Measurements from ENCODE around the gene TTL. TPM values are rescaled to one million over a fixed set of nuclear protein-coding genes. Genes with fewer than 3 reads are reported as not detected.
"Not testable (repeated sequence)": the region's sequence is repeated elsewhere in the genome, so short reads cannot be mapped to it uniquely, and the experiment has no call there.

The TTL gene
- total RNA-seq, 2 donors from 2014 or later = 30.9 to 35.9 TPM

- DNase-seq (ENCODE audit: low spot score) = no peak
- no peaks in the 10 kb centered on the region for H3K27me3 ChIP-seq (replicated peaks; ENCODE audit: insufficient read depth)
- H3K4me3 ChIP-seq = no peak overlapping the region
- H3K36me3 ChIP-seq = no peaks in the 10 kb centered on the region
- H3K9me3 ChIP-seq = no peaks in the 10 kb centered on the region
- no peaks in the 10 kb centered on the region for H3K4me1 ChIP-seq (ENCODE audit: control insufficient read depth in 1 of 2, low read depth in 2 of 2)
- no peak for ATAC-seq (ENCODE audit: insufficient number of reproducible peaks, low FRiP score, low read depth)
- no peak overlapping the region for H3K27ac ChIP-seq
- TF ChIP-seq, protein P1, sequence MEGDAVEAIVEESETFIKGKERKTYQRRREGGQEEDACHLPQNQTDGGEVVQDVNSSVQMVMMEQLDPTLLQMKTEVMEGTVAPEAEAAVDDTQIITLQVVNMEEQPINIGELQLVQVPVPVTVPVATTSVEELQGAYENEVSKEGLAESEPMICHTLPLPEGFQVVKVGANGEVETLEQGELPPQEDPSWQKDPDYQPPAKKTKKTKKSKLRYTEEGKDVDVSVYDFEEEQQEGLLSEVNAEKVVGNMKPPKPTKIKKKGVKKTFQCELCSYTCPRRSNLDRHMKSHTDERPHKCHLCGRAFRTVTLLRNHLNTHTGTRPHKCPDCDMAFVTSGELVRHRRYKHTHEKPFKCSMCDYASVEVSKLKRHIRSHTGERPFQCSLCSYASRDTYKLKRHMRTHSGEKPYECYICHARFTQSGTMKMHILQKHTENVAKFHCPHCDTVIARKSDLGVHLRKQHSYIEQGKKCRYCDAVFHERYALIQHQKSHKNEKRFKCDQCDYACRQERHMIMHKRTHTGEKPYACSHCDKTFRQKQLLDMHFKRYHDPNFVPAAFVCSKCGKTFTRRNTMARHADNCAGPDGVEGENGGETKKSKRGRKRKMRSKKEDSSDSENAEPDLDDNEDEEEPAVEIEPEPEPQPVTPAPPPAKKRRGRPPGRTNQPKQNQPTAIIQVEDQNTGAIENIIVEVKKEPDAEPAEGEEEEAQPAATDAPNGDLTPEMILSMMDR (IDR thresholded peaks at IDR 0.05) = no peak
Observed at GRCh38 chr2:112534826-112535225, 52.9 kb downstream of the TTL start.

GRCh38 chr2:112536665-112537064, 54.7 kb downstream of the TTL start:
- H3K36me3 ChIP-seq; H3K4me1 ChIP-seq (ENCODE audit: control insufficient read depth in 1 of 2, low read depth in 2 of 2); H3K27ac ChIP-seq; DNase-seq (ENCODE audit: low spot score); ATAC-seq (ENCODE audit: insufficient number of reproducible peaks, low FRiP score, low read depth); H3K4me3 ChIP-seq; H3K9me3 ChIP-seq; H3K27me3 ChIP-seq (replicated peaks; ENCODE audit: insufficient read depth): not testable (repeated sequence)

DNA sequence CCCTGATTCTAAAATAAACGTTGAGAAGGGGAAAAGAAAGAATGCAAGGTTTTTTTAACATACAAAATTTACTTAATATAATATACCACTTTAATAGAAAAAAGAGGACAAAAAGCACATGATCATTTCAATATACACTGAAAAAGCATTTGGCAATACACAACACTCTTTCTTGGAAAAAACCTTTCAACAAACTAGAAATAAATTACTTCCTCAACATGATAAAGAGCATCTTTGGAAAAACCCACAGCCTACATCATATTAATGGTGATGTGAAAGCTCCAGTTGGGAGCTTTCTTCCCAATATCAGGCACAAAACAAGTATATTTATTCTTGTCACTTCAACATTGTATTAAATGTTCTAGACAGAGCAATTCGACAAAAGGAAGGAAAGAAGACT, 57.4 kb downstream of the TTL start:
- Histone ChIP-seq H3K9me3 (no peaks in the 10 kb centered on the region), H3K4me3 (no peak overlapping the region), H3K27me3 (replicated peaks; ENCODE audit: insufficient read depth) (no peaks in the 10 kb centered on the region), H3K36me3 (no peaks in the 10 kb centered on the region), H3K27ac (no peak overlapping the region), H3K4me1 (ENCODE audit: control insufficient read depth in 1 of 2, low read depth in 2 of 2) (peaks cover 8 to 19% of the 10 kb centered on the region in 2 donors)
- no peak for DNase-seq (ENCODE audit: low spot score)
- TF ChIP-seq, protein P1 (IDR thresholded peaks at IDR 0.05) = no peak
- ATAC-seq (ENCODE audit: insufficient number of reproducible peaks, low FRiP score, low read depth) = no peak

DNA sequence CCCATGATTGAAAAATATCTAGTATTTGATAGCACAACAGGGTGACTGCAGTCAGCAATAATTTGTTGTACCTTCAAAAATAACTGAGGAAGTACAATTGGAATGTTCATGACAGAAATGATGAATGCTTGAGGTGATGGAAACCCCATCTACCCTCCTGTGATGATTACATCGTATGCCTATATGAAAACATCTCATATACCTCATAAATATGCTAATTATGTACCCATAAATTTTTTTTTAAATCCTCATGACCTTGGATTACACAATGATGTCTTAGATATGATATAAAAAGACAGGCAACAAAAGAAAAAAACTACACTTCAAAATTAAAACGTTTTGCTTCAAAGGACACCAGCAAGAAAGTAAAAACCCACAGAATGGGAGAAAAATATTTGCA, 59.0 kb downstream of the TTL start:
- Histone ChIP-seq H3K36me3 (no peaks in the 10 kb centered on the region), H3K27me3 (replicated peaks; ENCODE audit: insufficient read depth) (no peaks in the 10 kb centered on the region), H3K4me1 (ENCODE audit: control insufficient read depth in 1 of 2, low read depth in 2 of 2) (peaks cover 8 to 19% of the 10 kb centered on the region in 2 donors), H3K4me3 (peak overlapping the region; percentile 85), H3K27ac (peak overlapping the region in 1 of 2 donors; percentile 83), H3K9me3 (no peaks in the 10 kb centered on the region)
- ATAC-seq (ENCODE audit: insufficient number of reproducible peaks, low FRiP score, low read depth) (no peak), DNase-seq (ENCODE audit: low spot score) (no peak)
- TF ChIP-seq, protein P1 (IDR thresholded peaks at IDR 0.05) = no peak

GRCh38 chr2:112541315-112542122, 59.6 kb downstream of the TTL start:
- ATAC-seq (ENCODE audit: insufficient number of reproducible peaks, low FRiP score, low read depth) = peak; percentile 72
- Histone ChIP-seq H3K27ac (peak overlapping the region; percentile 83 to 88), H3K36me3 (no peaks in the 10 kb centered on the region), H3K9me3 (no peaks in the 10 kb centered on the region), H3K4me3 (peak overlapping the region; percentile 85), H3K4me1 (ENCODE audit: control insufficient read depth in 1 of 2, low read depth in 2 of 2) (peaks cover 8 to 19% of the 10 kb centered on the region in 2 donors), H3K27me3 (replicated peaks; ENCODE audit: insufficient read depth) (no peaks in the 10 kb centered on the region)
- DNase-seq (ENCODE audit: low spot score) = peak; percentile 29
- TF ChIP-seq, protein P1 (IDR thresholded peaks at IDR 0.05) = no peak

Data from thoracic aorta (tissue), 2 donors.